HG02840 (cell line): ENCODE measurements around the gene TSPEAR.
"Not testable (repeated sequence)": the region's sequence is repeated elsewhere in the genome, so short reads cannot be mapped to it uniquely, and the experiment has no call there.

Experiments
- ATAC-seq: cut with Tn5 transposase; IDR thresholded peaks from one replicate; pipeline ENCODE4 v1.9.1; 2021; ENCODE audit warnings: mild to moderate bottlenecking, moderate library complexity, moderate number of reproducible peaks; ENCODE audit not compliant: unreplicated experiment, low FRiP score

TSPEAR gene

GRCh38 chr21:44614961-44615391 is 96.4 kb downstream of the TSPEAR start:
- ATAC-seq: no peak

GRCh38 chr21:44614161-44614631 is 97.2 kb downstream of the TSPEAR start:
- no peak for ATAC-seq

- ATAC-seq: no peak
Measured at GRCh38 chr21:44613386-44614155, 97.8 kb downstream of the TSPEAR start.

DNA sequence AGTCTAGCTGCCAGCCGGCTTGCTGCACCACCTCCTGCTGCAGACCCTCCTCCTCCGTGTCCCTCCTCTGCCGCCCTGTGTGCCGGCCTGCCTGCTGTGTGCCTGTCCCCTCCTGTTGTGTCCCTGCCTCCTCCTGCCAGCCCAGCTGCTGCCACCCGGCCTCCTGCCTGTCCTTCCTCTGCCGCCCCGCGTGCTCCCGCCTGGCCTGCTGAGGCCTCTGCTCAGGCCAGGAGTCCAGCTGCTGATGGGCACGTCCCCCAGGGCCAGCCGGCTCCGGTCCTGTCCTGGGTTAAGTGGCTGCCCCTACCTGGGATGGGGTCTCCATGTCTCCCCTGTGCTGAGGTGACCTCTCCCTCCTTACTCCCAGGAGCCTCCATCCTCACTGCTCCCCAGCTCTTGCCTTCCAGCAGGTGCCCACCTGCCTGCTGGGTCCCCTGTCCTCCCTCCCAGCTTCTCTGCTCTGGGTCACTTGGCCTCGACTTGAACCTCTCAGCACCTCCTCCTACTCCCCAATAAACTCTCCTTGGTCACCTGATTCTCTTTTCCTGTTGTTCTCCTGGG is 98.6 kb downstream of the TSPEAR start:
- no peak for ATAC-seq

GRCh38 chr21:44612029-44612486 is 99.3 kb downstream of the TSPEAR start, which contains the start of gene KRTAP10-8:
TSS of gene KRTAP10-8 (plus strand) at chr21:44612079. CDS start at chr21:44612101, 22 bp downstream.
- ATAC-seq: no peak

- no peak for ATAC-seq
Measured at GRCh38 chr21:44611551-44611950, 99.8 kb downstream of the TSPEAR start.

DNA sequence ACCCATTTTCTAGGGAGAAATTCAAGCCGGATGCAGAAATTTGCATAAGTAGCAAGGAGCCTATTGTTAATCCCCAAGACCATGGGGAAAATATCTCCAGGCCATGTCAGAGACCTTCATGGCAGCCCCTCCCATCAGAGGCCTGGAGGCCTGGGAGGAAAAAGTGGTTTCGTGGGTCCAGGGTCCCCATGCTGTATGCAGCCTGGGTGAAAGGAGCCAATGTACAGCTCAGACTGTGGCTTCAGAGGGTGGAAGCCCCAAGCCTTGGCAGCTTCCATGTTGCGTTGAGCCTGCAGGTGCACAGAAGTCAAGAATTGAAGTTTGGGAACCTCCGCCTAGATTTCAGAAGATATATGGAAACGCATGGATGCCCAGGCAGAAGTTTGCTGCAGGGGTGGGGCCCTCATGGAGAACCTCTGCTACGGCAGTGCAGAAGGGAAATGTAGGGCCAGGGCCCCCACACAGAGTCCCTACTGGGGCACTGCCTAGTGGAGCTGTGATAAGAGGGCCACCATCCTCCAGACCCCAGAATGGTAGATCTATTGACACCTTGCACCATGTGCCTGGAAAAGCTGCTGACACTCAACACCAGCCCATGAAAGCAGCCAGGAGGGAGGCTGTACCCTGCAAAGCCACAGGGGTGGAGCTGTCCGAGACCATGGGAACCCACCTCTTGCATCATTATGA is 101.1 kb downstream of the TSPEAR start:
- ATAC-seq: not testable (repeated sequence)

- no peak for ATAC-seq
Measured at GRCh38 chr21:44609193-44609592, 102.2 kb downstream of the TSPEAR start.

DNA sequence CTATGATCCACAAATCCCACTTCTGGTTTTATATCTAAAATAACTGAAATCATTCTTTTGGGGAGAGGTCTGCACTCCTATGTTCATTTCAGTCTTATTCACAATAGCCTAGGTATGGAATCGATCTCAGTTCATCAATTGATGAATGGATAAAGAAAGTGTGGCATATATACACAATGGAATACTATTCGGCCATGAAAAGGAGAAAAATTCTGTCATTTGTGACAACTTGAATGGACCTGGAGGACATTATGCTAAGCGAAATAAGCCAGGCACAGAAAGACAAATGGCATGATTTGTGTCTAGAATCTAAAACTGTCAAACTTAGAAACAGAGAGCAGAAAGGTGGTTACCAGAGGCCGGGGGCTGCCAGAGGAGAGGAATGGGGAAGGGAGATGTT is 104.9 kb downstream of the TSPEAR start:
- ATAC-seq: no peak

DNA sequence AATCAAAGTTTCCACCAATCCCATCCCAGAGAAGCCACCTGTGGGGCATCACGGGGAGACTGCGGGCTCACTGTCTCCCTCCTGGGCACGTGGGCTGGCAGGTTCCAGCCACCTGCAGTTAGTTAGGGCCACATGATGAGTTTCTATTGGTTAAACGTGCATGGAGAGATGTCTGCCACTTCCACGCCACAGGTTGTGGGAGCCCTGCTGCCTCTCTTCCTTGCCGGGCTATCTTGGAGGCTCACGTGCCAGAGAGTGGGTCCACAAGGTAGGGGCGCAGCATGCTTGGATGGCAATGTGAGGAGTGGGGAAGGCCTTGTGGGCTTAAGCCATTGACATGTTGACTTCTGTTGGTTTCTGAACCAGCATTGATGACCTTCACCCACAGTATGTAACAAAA is 107.5 kb downstream of the TSPEAR start:
- ATAC-seq: no peak

- ATAC-seq: no peak
Measured at GRCh38 chr21:44603109-44603875, 108.1 kb downstream of the TSPEAR start.

DNA sequence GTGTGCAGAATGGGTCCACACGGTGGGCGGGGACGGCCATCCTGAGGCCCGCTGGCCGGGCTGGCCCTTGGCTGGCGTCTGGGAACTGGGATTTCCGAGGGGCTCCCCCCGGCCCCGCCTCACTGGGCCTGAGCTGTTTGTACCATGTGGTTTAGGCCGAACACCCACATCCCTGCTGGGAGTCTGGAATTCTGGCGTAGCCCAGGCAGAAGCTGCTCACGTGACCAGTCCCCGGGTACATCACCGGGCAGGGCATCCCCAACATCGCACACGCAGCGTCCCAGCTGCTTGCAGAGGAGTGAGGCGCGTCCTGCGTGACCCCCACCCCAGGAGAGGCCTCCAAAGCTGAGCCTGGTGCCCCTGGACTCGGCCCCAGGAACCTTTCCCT is 108.9 kb downstream of the TSPEAR start:
- ATAC-seq: no peak

GRCh38 chr21:44601596-44602462 is 109.5 kb downstream of the TSPEAR start:
- no peak for ATAC-seq

DNA sequence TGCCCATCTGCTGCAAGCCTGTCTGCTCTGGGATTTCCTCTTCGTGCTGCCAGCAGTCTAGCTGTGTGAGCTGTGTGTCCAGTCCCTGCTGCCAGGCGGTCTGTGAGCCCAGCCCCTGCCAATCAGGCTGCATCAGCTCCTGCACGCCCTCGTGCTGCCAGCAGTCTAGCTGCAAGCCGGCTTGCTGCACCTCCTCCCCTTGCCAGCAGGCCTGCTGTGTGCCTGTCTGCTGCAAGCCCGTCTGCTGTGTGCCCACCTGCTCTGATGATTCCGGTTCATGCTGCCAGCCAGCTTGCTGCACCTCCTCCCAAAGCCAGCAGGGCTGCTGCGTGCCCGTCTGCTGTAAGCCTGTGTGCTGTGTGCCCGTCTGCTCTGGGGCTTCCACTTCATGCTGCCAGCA is 110.3 kb downstream of the TSPEAR start:
- not testable (repeated sequence) for ATAC-seq

- ATAC-seq: not testable (repeated sequence)
Measured at GRCh38 chr21:44600118-44600978, 111.0 kb downstream of the TSPEAR start, which contains the start of gene KRTAP10-7. TSS of gene KRTAP10-7 (plus strand) at chr21:44600597. CDS start at chr21:44600622, 25 bp downstream.

DNA sequence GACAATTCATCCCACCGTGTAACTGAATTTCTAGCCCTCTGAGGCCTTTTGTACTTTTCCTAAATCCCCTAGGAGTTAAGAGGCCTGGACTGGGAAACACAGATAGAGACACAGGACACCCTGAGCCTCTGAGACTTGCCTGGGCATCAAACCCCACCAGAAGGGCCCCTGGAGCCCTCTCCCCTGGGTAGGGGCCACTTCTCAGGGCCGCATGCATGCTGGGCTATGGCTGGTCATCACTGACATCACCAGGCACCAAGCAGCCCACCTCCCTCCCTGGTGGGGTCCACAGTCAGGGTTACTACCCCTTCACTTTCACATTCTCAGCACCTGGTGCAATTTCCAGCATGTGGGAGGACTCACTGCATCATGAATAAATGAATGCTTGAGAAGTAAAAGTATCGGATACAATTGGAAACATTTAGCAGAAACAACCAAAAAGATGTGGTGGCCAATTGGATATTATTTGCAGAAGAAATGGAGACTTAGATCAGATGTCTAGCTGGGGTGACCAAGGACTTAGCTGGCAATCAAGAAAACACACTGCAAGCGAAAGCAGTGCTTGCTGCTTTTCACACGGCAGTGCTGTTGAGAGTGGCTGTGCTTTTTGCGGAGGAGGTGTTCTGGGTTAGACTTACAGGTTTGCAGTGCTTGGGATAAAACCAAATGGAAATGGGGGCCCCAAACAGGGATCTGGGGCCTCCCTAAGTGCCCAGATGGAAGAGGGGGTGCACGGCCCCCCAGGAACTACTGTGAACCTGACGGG is 111.9 kb downstream of the TSPEAR start:
- no peak for ATAC-seq

GRCh38 chr21:44598061-44598460 is 113.3 kb downstream of the TSPEAR start:
- no peak for ATAC-seq
